Measurements from ENCODE around the gene NFIB. TPM values are rescaled to one million over a fixed set of nuclear protein-coding genes. Genes with fewer than 3 reads are reported as not detected.

Gene NFIB
- polyA plus RNA-seq, 1 of the 3 experiments (the other 2 are of a cell fraction), result 9.2 TPM

DNA sequence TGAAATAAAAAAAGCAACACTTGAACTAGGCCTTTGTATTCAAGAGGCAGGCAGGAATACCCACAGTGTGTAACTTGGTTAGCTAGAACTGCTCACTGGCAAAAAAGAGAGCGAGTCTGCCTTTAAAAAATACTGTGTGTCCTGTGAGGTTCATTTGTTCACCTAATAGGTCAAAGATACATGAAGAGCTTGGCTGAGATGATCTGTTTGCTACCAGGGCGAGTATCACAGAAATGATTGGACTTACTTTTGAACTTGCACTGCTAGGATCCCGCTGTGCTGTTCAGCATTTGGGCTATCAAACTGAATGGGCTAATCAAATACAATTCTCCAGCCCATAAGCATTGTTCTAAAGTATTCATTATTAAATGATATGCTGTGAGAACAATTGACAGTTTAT is 229.1 kb downstream of the NFIB start:
- Histone ChIP-seq H3K79me2 (ENCODE audit: insufficient read depth) (no peaks in the 10 kb centered on the region), H3K27ac (ENCODE audit: low read depth in 2 of 2, low read length in 1 of 2) (no peak overlapping the region), H3K4me1 (ENCODE audit: control insufficient read depth in 1 of 2, insufficient read depth in 2 of 2, low read depth in 1 of 2, low read length in 1 of 2) (peaks cover 0 to 4% of the 10 kb centered on the region in 2 experiments; a peak in 3 of 4 replicates), H3K4me2 (no peak overlapping the region), H3K4me3 (ENCODE audit: low read depth in 2 of 2, low read length in 1 of 2) (no peak overlapping the region), H3F3A (replicated peaks; ENCODE audit: insufficient read depth) (peaks cover 4% of the 10 kb centered on the region), H4K20me1 (ENCODE audit: insufficient read depth) (no peaks in the 10 kb centered on the region), H3K9me2 (no peaks in the 10 kb centered on the region), H2AFZ (ENCODE audit: low read depth) (no peak overlapping the region), H3K27me3 (ENCODE audit: insufficient read depth) (no peaks in the 10 kb centered on the region), H3K9me3 (no peaks in the 10 kb centered on the region), H3K36me3 (replicated peaks in 1 of 2; ENCODE audit: control insufficient read depth in 1 of 2, insufficient read depth in 2 of 2, low read length in 1 of 2) (peaks cover 19 to 26% of the 10 kb centered on the region in 2 experiments), H3K9ac (no peak overlapping the region)
- CTCF ChIA-PET, result no interaction called here
- DNase-seq, result no peak
- WGBS (ENCODE audit: low lambda C conversion rate), result 95% methylated on average over 3 of the region's 3 CpGs
- POLR2A ChIA-PET, result no interaction called here
- no peak for TF ChIP-seq NFIC (IDR thresholded peaks at IDR 0.05; ENCODE audit: borderline replicate concordance)
- no peak for TF ChIP-seq FOXJ3 (CRISPR knock-in tag; IDR thresholded peaks at IDR 0.05)
- TF ChIP-seq, protein P1, sequence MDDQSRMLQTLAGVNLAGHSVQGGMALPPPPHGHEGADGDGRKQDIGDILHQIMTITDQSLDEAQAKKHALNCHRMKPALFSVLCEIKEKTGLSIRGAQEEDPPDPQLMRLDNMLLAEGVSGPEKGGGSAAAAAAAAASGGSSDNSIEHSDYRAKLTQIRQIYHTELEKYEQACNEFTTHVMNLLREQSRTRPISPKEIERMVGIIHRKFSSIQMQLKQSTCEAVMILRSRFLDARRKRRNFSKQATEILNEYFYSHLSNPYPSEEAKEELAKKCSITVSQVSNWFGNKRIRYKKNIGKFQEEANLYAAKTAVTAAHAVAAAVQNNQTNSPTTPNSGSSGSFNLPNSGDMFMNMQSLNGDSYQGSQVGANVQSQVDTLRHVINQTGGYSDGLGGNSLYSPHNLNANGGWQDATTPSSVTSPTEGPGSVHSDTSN (IDR thresholded peaks at IDR 0.05), result no peak
- TF ChIP-seq FOSL2 (IDR thresholded peaks at IDR 0.05; ENCODE audit: borderline replicate concordance, low read depth), result no peak
- no peak for TF ChIP-seq RAD21 (IDR thresholded peaks at IDR 0.05; ENCODE audit: low read length)
- TF ChIP-seq TEAD4 (IDR thresholded peaks at IDR 0.05; ENCODE audit: borderline replicate concordance, insufficient read depth), result no peak
- TF ChIP-seq YY1 (IDR thresholded peaks at IDR 0.05; ENCODE audit: low read depth), result no peak
- TF ChIP-seq JUND (IDR thresholded peaks at IDR 0.05), result no peak
- no peak for TF ChIP-seq USF1 (IDR thresholded peaks at IDR 0.05; ENCODE audit: borderline replicate concordance, low read depth)
- TF ChIP-seq TAF1 (IDR thresholded peaks at IDR 0.05; ENCODE audit: borderline replicate concordance, low read depth, low read length), result no peak
- TF ChIP-seq SMC3 (IDR thresholded peaks at IDR 0.05; ENCODE audit: low read depth, low read length), result no peak
- TF ChIP-seq FOXM1 (IDR thresholded peaks at IDR 0.05; ENCODE audit: low read depth), result no peak
- TF ChIP-seq GATA2 (CRISPR knock-in tag; IDR thresholded peaks at IDR 0.05), result no peak
- no peak for TF ChIP-seq USF2 (IDR thresholded peaks at IDR 0.05; ENCODE audit: borderline replicate concordance, low read depth, low read length)
- no peak for TF ChIP-seq RFX5 (IDR thresholded peaks at IDR 0.05; ENCODE audit: low read length)
- TF ChIP-seq RXRA (IDR thresholded peaks at IDR 0.05; ENCODE audit: borderline replicate concordance, low read depth), result no peak
- no peak for TF ChIP-seq GABPA (IDR thresholded peaks at IDR 0.05; ENCODE audit: low read depth)

DNA sequence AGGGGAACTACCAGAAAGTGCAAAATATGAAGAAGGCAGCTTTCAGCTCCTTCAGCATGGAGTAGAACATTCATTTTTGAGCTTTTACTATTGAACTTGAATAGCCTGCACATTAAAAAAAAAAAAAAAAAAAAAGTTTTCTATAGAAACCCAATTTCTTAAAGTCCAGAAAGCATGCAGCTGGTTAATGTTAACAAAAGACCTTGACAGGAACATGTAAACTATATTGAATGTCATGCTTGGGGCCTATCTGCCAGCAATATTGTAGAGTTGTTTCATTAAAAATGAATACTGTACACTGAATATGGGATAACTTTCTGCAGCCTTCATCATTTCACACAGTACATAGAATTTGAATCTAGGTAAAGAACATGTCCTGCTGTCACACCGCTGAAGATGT is 230.6 kb downstream of the NFIB start:
- no peaks in the 10 kb centered on the region for H3K27me3 ChIP-seq (ENCODE audit: insufficient read depth)
- no peaks in the 10 kb centered on the region for H4K20me1 ChIP-seq (ENCODE audit: insufficient read depth)
- no peak overlapping the region for H3K9ac ChIP-seq
- WGBS (ENCODE audit: low lambda C conversion rate), result 91% methylated on average over 1 of the region's 1 CpG
- H3K27ac ChIP-seq (ENCODE audit: low read depth in 2 of 2, low read length in 1 of 2), result no peak overlapping the region
- ChIA-PET CTCF (interaction anchor here (0.7 to 1.4 kb wide), 3 partner anchors 13 to 850 kb away, joined by 3 to 4 read pairs (median 3); no protein-coding TSS in a partner anchor), POLR2A (no interaction called here)
- no peak overlapping the region for H2AFZ ChIP-seq (ENCODE audit: low read depth)
- H3K4me1 ChIP-seq (ENCODE audit: control insufficient read depth in 1 of 2, insufficient read depth in 2 of 2, low read depth in 1 of 2, low read length in 1 of 2), result peaks cover 0 to 4% of the 10 kb centered on the region in 2 experiments; a peak in 2 of 4 replicates
- no peak overlapping the region for H3K4me2 ChIP-seq
- peaks cover 4% of the 10 kb centered on the region for H3F3A ChIP-seq (replicated peaks; ENCODE audit: insufficient read depth)
- H3K79me2 ChIP-seq (ENCODE audit: insufficient read depth), result no peaks in the 10 kb centered on the region
- peaks cover 19 to 22% of the 10 kb centered on the region in 2 experiments for H3K36me3 ChIP-seq (replicated peaks in 1 of 2; ENCODE audit: control insufficient read depth in 1 of 2, insufficient read depth in 2 of 2, low read length in 1 of 2)
- no peak for DNase-seq
- no peaks in the 10 kb centered on the region for H3K9me3 ChIP-seq
- H3K4me3 ChIP-seq (ENCODE audit: low read depth in 2 of 2, low read length in 1 of 2), result no peak overlapping the region
- no peaks in the 10 kb centered on the region for H3K9me2 ChIP-seq
- TF ChIP-seq USF1 (IDR thresholded peaks at IDR 0.05; ENCODE audit: borderline replicate concordance, low read depth) (no peak), SIN3A (IDR thresholded peaks at IDR 0.05; ENCODE audit: borderline replicate concordance, low read depth, low read length) (no peak), RCOR1 (IDR thresholded peaks at IDR 0.05; ENCODE audit: low read length) (no peak), CTCF (IDR thresholded peaks at IDR 0.05) (no peak), TEAD4 (IDR thresholded peaks at IDR 0.05; ENCODE audit: borderline replicate concordance, insufficient read depth) (no peak), YY1 (IDR thresholded peaks at IDR 0.05; ENCODE audit: low read depth) (no peak), EP300 (IDR thresholded peaks at IDR 0.05; ENCODE audit: borderline replicate concordance in 1 of 2, low read depth in 1 of 2, low read length in 1 of 2) (no peak), RFX5 (IDR thresholded peaks at IDR 0.05; ENCODE audit: low read length) (no peak), JUND (IDR thresholded peaks at IDR 0.05) (no peak), NRF1 (IDR thresholded peaks at IDR 0.05; ENCODE audit: low read depth, low read length) (no peak), MEF2A (IDR thresholded peaks at IDR 0.05; ENCODE audit: borderline replicate concordance, low read depth) (no peak), USF2 (IDR thresholded peaks at IDR 0.05; ENCODE audit: borderline replicate concordance, low read depth, low read length) (no peak)

All from SK-N-SH (cell line).